Vagina (tissue), 2 donors: ENCODE data around the gene SLC15A4.

ENCODE experiments used
- CTCF ChIP-seq, 3 experiments: fragments of 450-650 bp in 2 of 3; fragments of 200-600 bp in 1 of 3; sonication (generic) in 1 of 3; IDR thresholded peaks; one replicate each; pipeline ENCODE4 v1.5.1; 2017 to 2019; ENCODE audit warnings: antibody characterized with exemption in 3 of 3, mild to moderate bottlenecking in 2 of 3, moderate library complexity in 2 of 3
- POLR2A ChIP-seq, 2 donors: fragments of 450-650 bp; IDR thresholded peaks; one replicate each; pipeline ENCODE4 v1.6.1; 2017; ENCODE audit warnings: antibody characterized with exemption in 2 of 2, mild to moderate bottlenecking in 2 of 2, moderate library complexity in 2 of 2
- POLR2AphosphoS5 ChIP-seq, 2 donors: sonication (generic); formaldehyde crosslinking; IDR thresholded peaks; one replicate each; pipeline ENCODE4 v1.9.0; 2017; ENCODE audit warnings: antibody characterized with exemption in 2 of 2, mild to moderate bottlenecking in 2 of 2, low read depth in 1 of 2; ENCODE audit not compliant: insufficient read depth in 1 of 2

GRCh38 chr12:128843538-128843937, 19.8 kb upstream of the SLC15A4 start:
- no peak for TF ChIP-seq CTCF (IDR thresholded peaks at IDR 0.05)
- TF ChIP-seq POLR2AphosphoS5 (IDR thresholded peaks at IDR 0.05; ENCODE audit: insufficient read depth in 1 of 2, low read depth in 1 of 2): no peak
- TF ChIP-seq POLR2A (IDR thresholded peaks at IDR 0.05): no peak
